GM21526 (cell line): ENCODE measurements around the gene MS4A18.
"Not testable (repeated sequence)": the region's sequence is repeated elsewhere in the genome, so short reads cannot be mapped to it uniquely, and the experiment has no call there.

Source experiments
- ATAC-seq: cut with Tn5 transposase; IDR thresholded peaks from one replicate; pipeline ENCODE4 v1.9.1; 2021; ENCODE audit warnings: moderate library complexity; ENCODE audit not compliant: unreplicated experiment, low FRiP score

The MS4A18 gene

GRCh38 chr11:60734279-60734678, 9.8 kb downstream of the MS4A18 start:
- ATAC-seq = no peak

- no peak for ATAC-seq
Observed at GRCh38 chr11:60739114-60739513, 14.6 kb downstream of the MS4A18 start.

GRCh38 chr11:60740573-60740972, 16.1 kb downstream of the MS4A18 start:
- ATAC-seq = no peak

DNA sequence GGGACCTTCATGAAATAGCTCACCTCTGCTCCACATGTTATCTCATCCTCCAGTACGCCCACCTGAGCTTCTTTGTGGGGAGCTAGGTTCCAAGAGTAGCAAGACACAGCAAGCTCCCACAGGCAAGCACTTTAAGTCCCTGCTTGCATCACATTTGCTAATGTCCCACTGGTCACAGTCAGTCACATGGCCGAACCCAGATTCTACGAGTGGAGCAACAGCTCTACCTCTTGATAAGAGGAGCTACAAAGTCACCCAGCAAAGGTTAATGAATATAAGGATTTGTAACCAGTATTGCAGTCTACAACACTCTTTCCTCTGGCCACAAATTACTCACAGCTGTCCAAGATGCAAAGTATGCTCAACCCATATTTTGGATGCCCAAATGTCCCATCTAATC, 16.9 kb downstream of the MS4A18 start:
- ATAC-seq = no peak

DNA sequence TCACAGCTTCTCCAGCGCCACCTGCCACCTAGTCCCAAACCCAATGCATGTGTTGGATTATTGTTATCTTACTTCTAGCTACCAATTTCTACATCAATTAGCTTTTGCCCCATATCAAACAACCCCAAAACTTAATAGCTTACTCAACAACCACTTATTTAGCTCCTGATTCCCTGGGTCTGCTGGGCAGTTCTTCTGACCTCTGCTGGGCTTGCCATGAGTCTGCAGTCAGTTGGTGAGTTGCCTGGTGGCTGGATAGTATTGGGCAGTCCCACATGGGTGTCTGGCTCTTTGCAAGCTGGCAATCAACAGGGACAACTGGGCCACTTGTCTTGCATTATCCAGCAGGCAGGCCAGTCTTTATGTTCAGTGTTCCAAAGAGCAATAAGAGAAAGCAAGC, 18.5 kb downstream of the MS4A18 start:
- ATAC-seq = no peak

GRCh38 chr11:60744114-60744513, 19.6 kb downstream of the MS4A18 start:
- ATAC-seq = no peak

- ATAC-seq = no peak
Observed at GRCh38 chr11:60747359-60747873, 22.9 kb downstream of the MS4A18 start.

- no peak for ATAC-seq
Observed at GRCh38 chr11:60748225-60748624, 23.7 kb downstream of the MS4A18 start.

DNA sequence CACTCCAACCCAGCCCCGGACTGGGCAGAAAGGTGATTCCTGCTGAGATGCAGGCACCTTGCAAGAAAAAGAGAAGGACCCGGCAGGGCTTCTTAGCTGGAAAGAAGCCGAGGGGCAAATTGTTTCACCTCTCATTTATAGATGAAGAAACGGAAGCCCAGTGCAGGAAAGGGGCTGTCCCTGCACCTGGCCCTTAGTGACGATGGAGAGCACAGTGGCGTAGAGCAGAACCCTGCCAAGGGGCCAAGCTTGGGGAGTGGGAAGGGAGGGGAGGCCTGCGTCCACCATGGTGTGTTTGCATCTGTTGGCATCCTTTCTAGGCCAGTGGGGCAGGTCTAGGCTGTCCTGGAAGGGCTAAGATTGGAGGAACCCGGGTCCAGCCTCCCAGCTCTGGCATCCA, 24.3 kb downstream of the MS4A18 start:
- no peak for ATAC-seq

DNA sequence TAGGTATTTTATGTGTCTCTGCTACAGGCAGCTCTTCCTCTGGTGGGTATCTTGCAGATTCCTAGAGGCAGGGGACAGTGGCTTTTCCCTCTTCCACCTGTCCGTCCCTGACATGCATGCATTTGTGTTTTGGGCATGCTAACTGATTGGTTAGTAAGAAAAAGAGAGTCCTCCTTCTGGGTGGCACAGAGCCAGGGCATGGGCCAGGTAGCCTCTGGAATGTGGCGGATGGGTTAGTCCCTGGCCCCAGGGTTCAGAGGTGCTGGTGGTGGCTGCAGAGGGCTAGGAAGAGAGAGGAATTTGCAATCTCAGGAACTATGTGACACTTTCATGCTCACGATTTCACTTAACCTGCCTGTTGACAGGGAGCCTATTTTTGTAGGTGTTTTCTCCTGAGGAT, 26.4 kb downstream of the MS4A18 start:
- ATAC-seq = no peak

- ATAC-seq = no peak
Observed at GRCh38 chr11:60753309-60753708, 28.8 kb downstream of the MS4A18 start.

- ATAC-seq = no peak
Observed at GRCh38 chr11:60754887-60755286, 30.4 kb downstream of the MS4A18 start.

GRCh38 chr11:60756307-60757032, 31.9 kb downstream of the MS4A18 start, which contains the start of gene MS4A15:
Gene MS4A15 (plus strand): TSS chr11:60756867. CDS start chr11:60763734, 6,867 bp downstream.
- ATAC-seq = no peak

DNA sequence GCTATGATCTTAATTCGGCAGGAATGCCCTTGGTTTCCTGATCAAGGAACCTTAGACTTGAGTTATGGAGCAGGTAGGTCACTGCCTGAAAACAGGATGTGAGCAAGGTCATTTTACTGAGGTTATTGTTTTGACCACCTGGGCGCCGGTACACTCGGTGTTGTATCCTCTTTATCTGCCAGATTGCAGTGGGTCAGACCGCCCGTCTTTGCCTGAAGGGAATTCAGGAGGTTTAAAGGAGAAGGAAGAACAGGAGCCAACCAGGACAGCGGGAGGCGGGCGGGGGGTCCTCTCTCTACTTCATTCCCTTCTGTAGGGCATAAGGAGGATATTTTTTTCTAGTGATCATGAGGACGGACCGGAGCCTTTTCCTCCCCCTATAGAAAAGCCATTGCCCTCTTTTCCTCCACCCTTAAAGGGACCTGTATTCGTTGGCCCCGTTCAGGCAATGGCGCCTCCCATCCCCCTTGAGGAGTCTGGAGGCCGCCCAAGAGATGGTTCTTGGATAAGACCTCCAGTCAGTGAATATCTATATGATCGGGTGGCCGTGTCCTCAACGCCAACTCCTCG, 32.8 kb downstream of the MS4A18 start:
- no peak for ATAC-seq

DNA sequence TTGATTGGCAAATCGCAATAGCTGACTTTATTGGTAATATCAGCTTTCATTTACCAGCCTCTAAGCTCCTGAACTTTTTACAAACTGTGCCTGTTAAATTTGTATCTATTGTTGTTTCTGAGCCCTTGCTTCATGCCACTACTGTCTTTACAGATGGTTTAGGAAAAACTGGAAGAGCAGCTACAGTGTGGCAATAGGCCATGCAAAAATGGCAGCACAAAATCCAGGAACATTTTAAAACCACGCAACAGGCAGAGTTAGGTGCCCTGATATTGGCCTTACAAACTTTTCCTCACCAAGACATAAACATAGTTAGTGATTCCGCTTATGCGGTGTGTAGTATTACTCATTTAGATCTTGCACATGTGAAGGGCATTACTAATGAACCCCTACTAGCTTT, 34.2 kb downstream of the MS4A18 start:
- not testable (repeated sequence) for ATAC-seq

DNA sequence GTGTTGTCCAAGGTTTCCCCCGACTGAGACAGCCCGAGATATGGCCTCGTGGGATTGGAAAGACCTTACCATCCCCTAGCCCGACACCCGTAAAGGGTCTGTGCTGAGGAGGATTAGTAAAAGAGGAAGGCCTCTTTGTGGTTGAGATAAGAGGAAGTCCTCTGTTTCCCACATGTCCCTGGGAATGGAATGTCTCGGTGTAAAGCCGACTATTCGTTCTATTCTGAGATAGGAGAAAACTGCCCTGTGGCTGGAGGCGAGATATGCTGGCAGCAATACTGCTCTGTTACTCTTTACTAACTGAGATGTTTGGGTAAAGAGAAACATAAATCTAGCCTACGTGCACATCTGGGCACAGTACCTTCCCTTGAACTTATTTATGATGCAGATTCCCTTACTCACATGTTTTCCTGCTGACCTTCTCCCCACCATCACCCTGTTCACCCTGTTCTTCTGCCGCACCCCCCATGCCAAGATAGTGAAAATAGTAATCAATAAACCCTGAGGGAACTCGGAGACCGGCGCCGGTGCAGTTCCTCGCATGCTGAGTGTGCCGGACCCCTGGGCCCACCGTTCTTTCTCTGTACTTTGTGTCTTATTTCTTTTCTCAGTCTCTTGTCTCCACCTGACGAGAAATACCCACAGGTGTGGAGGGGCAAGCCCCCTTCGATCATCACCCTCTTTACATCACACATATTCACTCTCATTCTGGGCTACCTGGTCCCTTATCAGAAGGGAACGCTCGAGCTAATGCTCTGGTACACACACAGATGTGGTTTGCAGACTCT, 35.1 kb downstream of the MS4A18 start:
- not testable (repeated sequence) for ATAC-seq

DNA sequence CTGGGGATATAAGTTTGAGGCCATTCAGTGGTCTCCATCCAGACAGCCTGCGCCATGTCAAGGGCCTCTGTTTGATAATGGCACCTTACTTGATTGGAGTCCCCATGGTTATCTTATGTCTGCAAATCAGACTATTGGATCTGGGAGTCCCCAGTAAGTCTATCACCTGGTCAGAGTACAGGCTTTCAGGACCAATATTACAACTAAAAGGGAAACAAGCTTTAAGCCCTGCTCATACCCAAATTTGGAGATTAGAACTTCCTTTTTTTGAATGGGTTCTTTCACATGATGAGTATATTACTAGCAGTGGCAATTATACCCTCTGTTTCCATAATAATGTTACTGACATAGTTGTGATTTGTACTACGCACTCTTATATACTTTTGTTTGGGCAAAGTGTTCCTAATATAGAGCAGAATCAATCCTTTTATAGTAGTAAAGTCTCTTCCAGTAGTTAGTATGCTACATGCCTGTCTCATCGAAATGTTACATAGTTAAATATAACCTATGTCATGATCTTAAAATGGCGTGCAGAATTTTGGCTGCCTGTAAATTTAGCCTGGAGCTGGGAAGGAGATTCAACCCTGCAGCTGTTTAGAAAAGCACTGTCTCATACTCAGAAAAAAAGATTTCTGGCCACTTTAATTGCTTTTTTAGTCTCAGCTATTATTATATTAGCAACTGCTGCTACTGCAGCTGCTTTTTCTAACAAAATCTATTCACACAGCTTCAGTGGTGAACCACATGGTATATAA, 37.1 kb downstream of the MS4A18 start:
- ATAC-seq = peak; percentile 32

DNA sequence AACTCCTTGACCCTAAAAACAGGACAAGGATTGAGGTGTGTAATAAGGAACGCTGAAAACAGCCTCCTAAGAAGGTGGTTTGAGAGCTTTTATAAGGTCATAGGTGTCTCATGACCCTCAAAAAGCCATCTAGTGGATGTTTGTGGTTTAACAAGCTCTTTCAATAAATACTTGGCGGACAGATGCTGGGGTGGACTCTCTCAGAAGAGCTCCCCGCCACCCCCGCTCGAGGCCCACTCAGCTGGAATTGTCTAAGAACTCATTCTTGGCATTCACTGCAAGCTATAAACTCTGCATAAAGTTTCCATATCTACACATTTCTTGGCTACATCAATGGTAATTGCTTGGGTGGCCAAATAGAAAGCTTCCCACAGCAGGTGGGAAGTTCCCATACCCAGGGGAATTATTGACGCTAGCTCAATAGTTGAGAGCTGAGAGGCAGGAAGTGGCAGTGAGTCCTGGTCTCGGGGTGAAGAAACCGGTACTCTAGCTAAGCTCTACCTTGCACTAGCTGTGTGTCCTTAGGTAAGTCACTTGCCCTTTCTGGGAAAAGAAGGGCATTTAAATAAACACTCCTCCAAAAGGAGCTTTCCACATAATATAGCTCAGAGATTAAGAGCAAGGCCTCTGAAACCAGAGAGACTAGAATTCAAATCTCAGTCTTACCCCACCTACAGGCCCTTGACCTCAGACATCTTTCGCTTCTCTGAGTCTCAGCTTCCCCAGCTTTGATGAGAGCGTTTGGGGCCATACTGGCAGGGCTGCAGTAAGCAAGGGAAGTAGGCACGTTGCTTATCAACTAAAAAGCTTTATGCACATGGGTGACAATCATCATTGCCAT, 38.6 kb downstream of the MS4A18 start:
- ATAC-seq = peak; percentile 64

GRCh38 chr11:60763692-60764369, 39.3 kb downstream of the MS4A18 start:
- no peak for ATAC-seq
